ENCODE data around the gene HEG1. TPM values are rescaled to one million over a fixed set of nuclear protein-coding genes. Genes with fewer than 3 reads are reported as not detected.

Gene HEG1
- total RNA-seq, 2 experiments from 2014 or later = 58.6 to 61.7 TPM

GRCh38 chr3:124951511-124952281 is 104.1 kb downstream of the HEG1 start:
- H3K27ac Mint-ChIP-seq = no peak overlapping the region
- H3K9me3 Mint-ChIP-seq (ENCODE audit: insufficient read depth) = no peaks in the 10 kb centered on the region
- no peak for DNase-seq
- no peak for ATAC-seq
- no peaks in the 10 kb centered on the region for H3K4me1 Mint-ChIP-seq (ENCODE audit: low read depth)
- no peak overlapping the region for H3K4me3 Mint-ChIP-seq
- POLR2A ChIA-PET = no interaction called here
- CTCF ChIA-PET = interaction anchor here (0.8 to 1.1 kb wide), 2 partner anchors 50 to 704 kb away, joined by 3 read pairs; no protein-coding TSS in a partner anchor
- peaks cover 33% of the 10 kb centered on the region for H3K27me3 Mint-ChIP-seq (ENCODE audit: low read depth)
- H3K36me3 Mint-ChIP-seq (ENCODE audit: low read depth) = no peaks in the 10 kb centered on the region

GRCh38 chr3:124950026-124950425 is 105.8 kb downstream of the HEG1 start:
- Mint-ChIP-seq H3K4me1 (ENCODE audit: low read depth) (no peaks in the 10 kb centered on the region), H3K27me3 (ENCODE audit: low read depth) (peaks cover 28% of the 10 kb centered on the region), H3K4me3 (no peak overlapping the region), H3K27ac (no peak overlapping the region), H3K9me3 (ENCODE audit: insufficient read depth) (no peaks in the 10 kb centered on the region), H3K36me3 (ENCODE audit: low read depth) (no peaks in the 10 kb centered on the region)
- DNase-seq = no peak
- no peak for ATAC-seq
- CTCF ChIA-PET = no interaction called here
- POLR2A ChIA-PET = no interaction called here

- Mint-ChIP-seq H3K27me3 (ENCODE audit: low read depth) (peaks cover 21% of the 10 kb centered on the region), H3K36me3 (ENCODE audit: low read depth) (no peaks in the 10 kb centered on the region), H3K27ac (no peak overlapping the region), H3K9me3 (ENCODE audit: insufficient read depth) (no peaks in the 10 kb centered on the region), H3K4me3 (no peak overlapping the region), H3K4me1 (ENCODE audit: low read depth) (no peaks in the 10 kb centered on the region)
- ATAC-seq = no peak
- CTCF ChIA-PET = no interaction called here
- no peak for DNase-seq
- POLR2A ChIA-PET = no interaction called here
Measured at GRCh38 chr3:124942613-124943012, 113.2 kb downstream of the HEG1 start.

DNA sequence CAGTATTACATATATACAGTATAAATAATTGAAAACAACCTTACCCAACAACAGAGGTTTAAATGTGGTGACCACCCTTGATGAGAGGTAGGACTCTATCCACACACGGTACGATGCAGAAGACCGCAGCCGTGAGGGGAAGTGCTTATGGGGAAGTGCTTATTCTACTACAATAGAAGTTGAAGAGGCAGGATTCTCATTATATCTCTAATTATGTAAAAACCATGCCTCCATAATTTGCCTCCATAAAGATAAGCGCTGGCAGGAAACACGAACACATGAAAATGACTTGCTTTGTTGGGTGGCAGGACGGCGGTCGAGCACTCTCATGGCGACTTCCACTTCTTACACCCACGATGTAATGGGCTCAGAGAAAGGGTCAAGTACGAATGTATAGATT is 114.0 kb downstream of the HEG1 start:
- Mint-ChIP-seq H3K27me3 (ENCODE audit: low read depth) (peaks cover 22% of the 10 kb centered on the region), H3K4me3 (no peak overlapping the region), H3K36me3 (ENCODE audit: low read depth) (no peaks in the 10 kb centered on the region), H3K9me3 (ENCODE audit: insufficient read depth) (no peaks in the 10 kb centered on the region), H3K27ac (no peak overlapping the region), H3K4me1 (ENCODE audit: low read depth) (no peaks in the 10 kb centered on the region)
- ATAC-seq = no peak
- ChIA-PET POLR2A (no interaction called here), CTCF (no interaction called here)
- no peak for DNase-seq

GRCh38 chr3:124939661-124940060 is 116.1 kb downstream of the HEG1 start:
- POLR2A ChIA-PET = no interaction called here
- Mint-ChIP-seq H3K4me3 (no peak overlapping the region), H3K27me3 (ENCODE audit: low read depth) (peaks cover 29% of the 10 kb centered on the region), H3K4me1 (ENCODE audit: low read depth) (no peaks in the 10 kb centered on the region), H3K36me3 (ENCODE audit: low read depth) (no peaks in the 10 kb centered on the region), H3K9me3 (ENCODE audit: insufficient read depth) (no peaks in the 10 kb centered on the region), H3K27ac (no peak overlapping the region)
- ATAC-seq (no peak), DNase-seq (no peak)
- CTCF ChIA-PET = interaction anchor here (1.1 to 3.2 kb wide), 2 partner anchors 11 to 12 kb away, joined by 4 to 10 read pairs; no protein-coding TSS in a partner anchor

DNA sequence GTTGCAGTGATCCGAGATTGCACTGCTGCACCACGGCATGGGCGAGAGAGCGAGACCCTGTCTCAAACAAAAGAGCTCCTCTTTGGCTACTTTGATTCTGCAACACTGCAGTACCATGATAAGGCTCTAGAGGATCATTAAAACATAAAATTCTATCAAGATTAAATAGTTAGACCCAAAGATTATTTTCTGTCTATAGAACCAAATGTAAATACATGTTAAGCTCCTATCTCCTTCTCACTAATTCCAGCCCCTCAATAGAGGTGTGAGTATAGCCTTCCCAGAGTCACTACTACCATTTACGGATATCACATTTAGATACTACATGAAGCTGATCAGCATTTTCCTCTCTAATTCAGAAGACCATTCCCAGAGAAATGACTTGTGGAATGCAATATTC is 116.9 kb downstream of the HEG1 start:
- Mint-ChIP-seq H3K9me3 (ENCODE audit: insufficient read depth) (no peaks in the 10 kb centered on the region), H3K4me3 (no peak overlapping the region), H3K27me3 (ENCODE audit: low read depth) (peaks cover 31% of the 10 kb centered on the region), H3K27ac (no peak overlapping the region), H3K36me3 (ENCODE audit: low read depth) (no peaks in the 10 kb centered on the region), H3K4me1 (ENCODE audit: low read depth) (no peaks in the 10 kb centered on the region)
- POLR2A ChIA-PET = no interaction called here
- CTCF ChIA-PET = interaction anchor here (1.1 to 3.2 kb wide), 2 partner anchors 10 to 11 kb away, joined by 4 to 10 read pairs; no protein-coding TSS in a partner anchor
- ATAC-seq (no peak), DNase-seq (no peak)

- H3K9me3 Mint-ChIP-seq (ENCODE audit: insufficient read depth) = no peaks in the 10 kb centered on the region
- H3K27me3 Mint-ChIP-seq (ENCODE audit: low read depth) = peaks cover 39% of the 10 kb centered on the region
- POLR2A ChIA-PET = no interaction called here
- no peak overlapping the region for H3K27ac Mint-ChIP-seq
- ATAC-seq (no peak), DNase-seq (no peak)
- no peaks in the 10 kb centered on the region for H3K36me3 Mint-ChIP-seq (ENCODE audit: low read depth)
- H3K4me1 Mint-ChIP-seq (ENCODE audit: low read depth) = no peaks in the 10 kb centered on the region
- CTCF ChIA-PET = interaction anchor here (3.1 kb wide), 1 partner anchor 648 kb away, joined by 9 read pairs; no protein-coding TSS in a partner anchor
- H3K4me3 Mint-ChIP-seq = no peak overlapping the region
Measured at GRCh38 chr3:124937049-124937448, 118.7 kb downstream of the HEG1 start.

- Mint-ChIP-seq H3K36me3 (ENCODE audit: low read depth) (no peaks in the 10 kb centered on the region), H3K27ac (no peak overlapping the region), H3K9me3 (ENCODE audit: insufficient read depth) (no peaks in the 10 kb centered on the region), H3K27me3 (ENCODE audit: low read depth) (peaks cover 39% of the 10 kb centered on the region), H3K4me3 (no peak overlapping the region), H3K4me1 (ENCODE audit: low read depth) (no peaks in the 10 kb centered on the region)
- POLR2A ChIA-PET = interaction anchor here (0.6 kb wide), 1 partner anchor 73 kb away, joined by 4 read pairs; no protein-coding TSS in a partner anchor
- ATAC-seq (no peak), DNase-seq (no peak)
- CTCF ChIA-PET = interaction anchor here (1.6 to 3.1 kb wide), 2 partner anchors 205 to 649 kb away, joined by 3 to 9 read pairs; no protein-coding TSS in a partner anchor
Measured at GRCh38 chr3:124935794-124936542, 119.8 kb downstream of the HEG1 start.

DNA sequence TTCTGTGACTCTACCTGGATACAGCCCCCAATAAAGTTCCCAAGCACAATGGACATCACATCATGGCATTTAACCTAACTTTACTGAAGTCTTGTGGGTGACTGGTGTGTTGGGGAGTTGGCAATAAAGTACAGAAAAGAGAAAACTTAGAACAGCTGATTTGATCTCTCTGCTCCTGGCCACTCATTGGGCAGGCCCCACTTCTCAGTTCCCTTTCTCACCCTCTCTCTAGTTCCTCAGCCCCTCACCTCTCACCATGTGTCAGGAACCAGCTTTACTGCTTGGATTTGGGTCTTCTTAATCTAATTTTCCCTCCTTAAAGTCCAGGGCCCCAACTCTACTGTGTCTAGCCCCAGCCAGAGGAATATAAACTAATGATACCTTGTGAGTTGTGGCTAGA is 120.5 kb downstream of the HEG1 start:
- POLR2A ChIA-PET = interaction anchor here (0.6 kb wide), 1 partner anchor 74 kb away, joined by 4 read pairs; no protein-coding TSS in a partner anchor
- ATAC-seq = no peak
- H3K27me3 Mint-ChIP-seq (ENCODE audit: low read depth) = peaks cover 44% of the 10 kb centered on the region

GRCh38 chr3:124934577-124934976 is 121.2 kb downstream of the HEG1 start, which contains the start of gene MUC13:
TSS of gene MUC13 (minus strand) at chr3:124934751. CDS start at chr3:124934712, 39 bp downstream.
- ATAC-seq (no peak), DNase-seq (no peak)
- Mint-ChIP-seq H3K27me3 (ENCODE audit: low read depth) (peaks cover 45% of the 10 kb centered on the region), H3K4me1 (ENCODE audit: low read depth) (no peaks in the 10 kb centered on the region), H3K36me3 (ENCODE audit: low read depth) (no peaks in the 10 kb centered on the region), H3K27ac (no peak within 1 kb of the TSS), H3K4me3 (no peak within 1 kb of the TSS), H3K9me3 (ENCODE audit: insufficient read depth) (no peaks in the 10 kb centered on the region)
- ChIA-PET CTCF (interaction anchor here (1.4 to 3.1 kb wide), 3 partner anchors 174 to 651 kb away, joined by 3 to 9 read pairs (median 3); no protein-coding TSS in a partner anchor), POLR2A (no interaction called here)

More for the DNA sequence above, 120.5 kb downstream of the HEG1 start:
- DNase-seq = no peak
- no peak overlapping the region for H3K4me3 Mint-ChIP-seq
- no peak overlapping the region for H3K27ac Mint-ChIP-seq
- H3K9me3 Mint-ChIP-seq (ENCODE audit: insufficient read depth) = no peaks in the 10 kb centered on the region
- no peaks in the 10 kb centered on the region for H3K36me3 Mint-ChIP-seq (ENCODE audit: low read depth)
- H3K4me1 Mint-ChIP-seq (ENCODE audit: low read depth) = no peaks in the 10 kb centered on the region
- CTCF ChIA-PET = interaction anchor here (1.4 to 3.1 kb wide), 3 partner anchors 174 to 650 kb away, joined by 3 to 9 read pairs (median 3); no protein-coding TSS in a partner anchor

- H3K27ac Mint-ChIP-seq = no peak overlapping the region
Measured at GRCh38 chr3:124928333-124929202, 127.2 kb downstream of the HEG1 start.

More at GRCh38 chr3:124928333-124929202, 127.2 kb downstream of the HEG1 start:
- ChIA-PET CTCF (interaction anchor here (0.7 to 2.5 kb wide), 12 partner anchors 10 to 665 kb away, joined by 3 to 13 read pairs (median 4); no protein-coding TSS in a partner anchor), POLR2A (no interaction called here)
- no peaks in the 10 kb centered on the region for H3K36me3 Mint-ChIP-seq (ENCODE audit: low read depth)
- DNase-seq (peak; percentile 78), ATAC-seq (peak; percentile 77)
- H3K9me3 Mint-ChIP-seq (ENCODE audit: insufficient read depth) = no peaks in the 10 kb centered on the region
- peaks cover 14% of the 10 kb centered on the region for H3K4me1 Mint-ChIP-seq (ENCODE audit: low read depth)
- H3K27me3 Mint-ChIP-seq (ENCODE audit: low read depth) = peaks cover 45% of the 10 kb centered on the region
- H3K4me3 Mint-ChIP-seq = no peak overlapping the region

Data from activated CD8-positive, alpha-beta T cell treated with anti-CD3 and anti-CD28 coated beads, Interleukin-2, amount 10 ng/mL, durations not matched to agents 7 days and 5 days (primary cell).